Ascending aorta (tissue), 2 donors: ENCODE measurements around the gene C1orf21. TPM values are rescaled to one million over a fixed set of nuclear protein-coding genes. Genes with fewer than 3 reads are reported as not detected.

Source experiments
- DNase-seq, 2 donors: peaks; one replicate each; pipeline ENCODE4 v3.0.0-alpha.2; 2019; ENCODE audit warnings: low spot score in 2 of 2
- H3K27ac ChIP-seq, 2 donors: fragments of 200-600 bp; sonication (generic); one replicate each; pipeline ENCODE4 v1.5.1; 2016 to 2017; ENCODE audit warnings: mild to moderate bottlenecking in 1 of 2
- H3K27me3 ChIP-seq: fragments of 200-600 bp; sonication (generic); one replicate; pipeline ENCODE4 v1.5.1; 2017
- H3K36me3 ChIP-seq, 2 donors: fragments of 200-600 bp; sonication (generic); one replicate each; pipeline ENCODE4 v1.5.1; 2016
- H3K4me1 ChIP-seq, 2 donors: fragments of 200-600 bp; sonication (generic); one replicate each; pipeline ENCODE4 v1.5.1; 2016 to 2017; ENCODE audit warnings: mild to moderate bottlenecking in 1 of 2
- H3K4me3 ChIP-seq, 2 donors: fragments of 200-600 bp; sonication (generic); one replicate each; pipeline ENCODE4 v1.5.1; 2016 to 2017; ENCODE audit warnings: mild to moderate bottlenecking in 1 of 2
- H3K9me3 ChIP-seq, 2 donors: fragments of 200-600 bp; sonication (generic); one replicate each; pipeline ENCODE4 v1.5.1; 2016
- intact Hi-C: fragments of 100-400 bp; cut with DNase I; formaldehyde crosslinking; loops from one replicate; pipeline ENCODE4 v1.15.1; 2023
- total RNA-seq: library from RNA; depleted of rRNA; stranded (reverse); fragments of >200 nt; gene quantifications from one replicate; pipeline ENCODE4 v1.1.0, GENCODE V29; 2016
- TF ChIP-seq, protein P1 (sequence below), 3 experiments: fragments of 200-600 bp in 2 of 3; fragments of 450-650 bp in 1 of 3; sonication (generic) in 2 of 3; IDR thresholded peaks; one replicate each; pipeline ENCODE4 v1.5.1; 2016 to 2019; ENCODE audit warnings: antibody characterized with exemption in 3 of 3, mild to moderate bottlenecking in 1 of 3, moderate library complexity in 1 of 3

The C1orf21 gene
- total RNA-seq, 1 donor from 2014 or later, result 21.8 TPM

DNA sequence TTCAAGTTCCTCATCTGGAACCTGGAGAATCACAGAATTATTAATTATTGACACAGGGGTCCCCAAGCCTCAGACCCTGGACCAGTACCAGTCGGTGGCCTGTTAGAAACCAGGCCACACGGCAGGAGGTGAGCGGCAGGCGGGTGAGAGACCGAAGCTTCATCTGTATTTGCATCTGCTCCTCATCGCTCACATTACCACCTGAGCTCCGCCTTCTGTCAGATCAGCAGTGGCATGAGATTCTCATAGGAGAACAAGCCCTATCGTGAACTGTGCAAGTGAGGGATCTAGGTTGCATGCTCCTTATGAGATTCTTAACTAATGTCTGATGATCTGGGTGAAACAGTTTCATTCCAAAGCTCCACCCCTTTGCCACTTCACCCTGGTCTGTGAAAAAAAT lies 125.9 kb downstream of the C1orf21 start:
- intact Hi-C loops, result no loop called here
- DNase-seq, result no peak
- Histone ChIP-seq H3K36me3 (no peaks in the 10 kb centered on the region), H3K27ac (no peak overlapping the region), H3K27me3 (no peaks in the 10 kb centered on the region), H3K4me1 (peaks cover 0 to 3% of the 10 kb centered on the region in 2 donors), H3K9me3 (no peaks in the 10 kb centered on the region), H3K4me3 (no peak overlapping the region)
- TF ChIP-seq, protein P1, sequence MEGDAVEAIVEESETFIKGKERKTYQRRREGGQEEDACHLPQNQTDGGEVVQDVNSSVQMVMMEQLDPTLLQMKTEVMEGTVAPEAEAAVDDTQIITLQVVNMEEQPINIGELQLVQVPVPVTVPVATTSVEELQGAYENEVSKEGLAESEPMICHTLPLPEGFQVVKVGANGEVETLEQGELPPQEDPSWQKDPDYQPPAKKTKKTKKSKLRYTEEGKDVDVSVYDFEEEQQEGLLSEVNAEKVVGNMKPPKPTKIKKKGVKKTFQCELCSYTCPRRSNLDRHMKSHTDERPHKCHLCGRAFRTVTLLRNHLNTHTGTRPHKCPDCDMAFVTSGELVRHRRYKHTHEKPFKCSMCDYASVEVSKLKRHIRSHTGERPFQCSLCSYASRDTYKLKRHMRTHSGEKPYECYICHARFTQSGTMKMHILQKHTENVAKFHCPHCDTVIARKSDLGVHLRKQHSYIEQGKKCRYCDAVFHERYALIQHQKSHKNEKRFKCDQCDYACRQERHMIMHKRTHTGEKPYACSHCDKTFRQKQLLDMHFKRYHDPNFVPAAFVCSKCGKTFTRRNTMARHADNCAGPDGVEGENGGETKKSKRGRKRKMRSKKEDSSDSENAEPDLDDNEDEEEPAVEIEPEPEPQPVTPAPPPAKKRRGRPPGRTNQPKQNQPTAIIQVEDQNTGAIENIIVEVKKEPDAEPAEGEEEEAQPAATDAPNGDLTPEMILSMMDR (IDR thresholded peaks at IDR 0.05), result no peak

DNA sequence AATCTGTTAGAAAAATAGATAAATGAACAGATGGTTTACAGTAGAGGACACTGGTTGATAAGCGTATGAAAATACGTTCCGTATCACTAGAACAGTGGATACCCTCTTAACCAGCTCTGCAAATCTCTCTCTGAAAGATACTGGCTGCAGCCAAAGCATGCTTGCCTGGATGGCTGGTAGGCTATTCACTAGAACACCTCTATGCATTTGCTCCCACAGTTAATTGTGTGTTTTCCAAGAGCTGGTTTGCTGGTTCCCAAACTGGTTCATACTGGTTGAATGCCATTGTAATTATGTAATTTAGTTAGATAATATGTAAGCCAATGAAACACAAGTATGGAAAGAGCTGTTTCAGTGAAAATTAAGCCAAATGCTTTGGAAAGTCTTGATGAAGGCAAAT lies 126.6 kb downstream of the C1orf21 start:
- Histone ChIP-seq H3K27ac (peak overlapping the region in 1 of 2 donors; percentile 10), H3K4me3 (no peak overlapping the region), H3K27me3 (no peaks in the 10 kb centered on the region), H3K36me3 (no peaks in the 10 kb centered on the region), H3K9me3 (no peaks in the 10 kb centered on the region), H3K4me1 (no peaks in the 10 kb centered on the region)
- TF ChIP-seq, protein P1 (IDR thresholded peaks at IDR 0.05), result no peak
- DNase-seq, result no peak
- intact Hi-C loops, result no loop called here

DNA sequence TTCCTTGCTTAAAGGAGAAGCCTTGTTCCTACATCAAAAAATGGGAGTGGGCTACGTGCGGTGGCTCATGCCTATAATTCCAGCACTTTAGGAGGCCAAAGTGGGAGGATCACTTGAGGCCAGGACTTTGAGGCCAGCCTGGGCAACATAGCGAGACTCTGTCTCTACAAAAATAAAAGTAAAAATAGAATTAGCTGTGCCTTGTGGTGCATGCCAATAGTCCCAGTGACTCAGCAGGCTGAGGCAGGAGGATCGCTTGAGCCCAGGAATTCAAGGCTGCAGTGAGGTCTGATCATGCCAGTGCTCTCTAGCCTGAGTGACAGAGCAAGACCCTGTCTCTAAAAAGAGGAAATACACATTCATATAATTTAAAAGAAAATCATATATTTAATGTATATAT lies 127.1 kb downstream of the C1orf21 start:
- Histone ChIP-seq H3K27ac (peak overlapping the region in 1 of 2 donors; percentile 10), H3K27me3 (no peaks in the 10 kb centered on the region), H3K4me3 (no peak overlapping the region), H3K4me1 (no peaks in the 10 kb centered on the region), H3K36me3 (no peaks in the 10 kb centered on the region), H3K9me3 (no peaks in the 10 kb centered on the region)
- intact Hi-C loops, result no loop called here
- TF ChIP-seq, protein P1 (IDR thresholded peaks at IDR 0.05), result no peak
- no peak for DNase-seq

DNA sequence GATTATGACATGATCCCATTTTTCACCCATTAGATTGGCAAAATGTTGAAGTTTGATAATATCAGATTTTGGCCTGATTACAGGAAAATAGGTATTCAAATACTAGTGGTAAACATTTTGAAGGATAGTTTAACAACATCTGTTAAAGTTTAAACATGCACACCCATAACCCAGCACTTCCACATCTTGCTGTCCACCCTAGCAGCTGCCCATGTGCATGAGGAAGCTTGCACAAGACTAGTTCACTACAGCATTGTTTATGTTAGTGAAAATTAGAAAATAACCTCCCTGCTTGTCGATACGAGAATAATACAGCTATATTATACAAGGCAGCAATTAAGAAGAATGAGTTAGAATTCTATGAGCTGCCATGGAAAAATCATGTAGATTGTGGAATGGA lies 127.6 kb downstream of the C1orf21 start:
- H3K4me1 ChIP-seq, result no peaks in the 10 kb centered on the region
- no peaks in the 10 kb centered on the region for H3K27me3 ChIP-seq
- DNase-seq, result no peak
- no peak overlapping the region for H3K4me3 ChIP-seq
- H3K36me3 ChIP-seq, result no peaks in the 10 kb centered on the region
- TF ChIP-seq, protein P1 (IDR thresholded peaks at IDR 0.05), result no peak
- intact Hi-C loops, result no loop called here
- H3K9me3 ChIP-seq, result no peaks in the 10 kb centered on the region
- H3K27ac ChIP-seq, result no peak overlapping the region

DNA sequence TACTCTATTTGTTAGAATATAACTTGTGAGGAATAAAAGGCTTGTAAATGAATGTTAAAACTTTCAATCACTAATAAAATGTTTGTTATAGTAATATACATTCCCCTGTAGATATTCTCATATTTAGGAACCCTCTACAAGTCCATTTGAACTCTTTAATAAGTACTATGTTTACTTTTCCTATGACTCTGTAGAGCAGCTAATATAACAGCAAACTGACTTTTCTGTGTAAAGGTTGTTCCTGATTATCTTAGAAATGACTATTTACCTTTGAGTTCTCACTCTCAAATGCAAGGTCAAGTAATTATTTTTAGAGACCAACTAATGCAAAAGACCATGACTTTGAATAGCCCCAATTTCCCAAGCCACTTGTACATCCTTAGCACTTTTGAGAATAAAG lies 130.3 kb downstream of the C1orf21 start:
- no peak for DNase-seq
- no peak overlapping the region for H3K4me3 ChIP-seq
- intact Hi-C loops, result no loop called here
- no peaks in the 10 kb centered on the region for H3K36me3 ChIP-seq
- TF ChIP-seq, protein P1 (IDR thresholded peaks at IDR 0.05), result no peak
- H3K4me1 ChIP-seq, result no peaks in the 10 kb centered on the region
- no peak overlapping the region for H3K27ac ChIP-seq
- no peaks in the 10 kb centered on the region for H3K27me3 ChIP-seq
- no peaks in the 10 kb centered on the region for H3K9me3 ChIP-seq

DNA sequence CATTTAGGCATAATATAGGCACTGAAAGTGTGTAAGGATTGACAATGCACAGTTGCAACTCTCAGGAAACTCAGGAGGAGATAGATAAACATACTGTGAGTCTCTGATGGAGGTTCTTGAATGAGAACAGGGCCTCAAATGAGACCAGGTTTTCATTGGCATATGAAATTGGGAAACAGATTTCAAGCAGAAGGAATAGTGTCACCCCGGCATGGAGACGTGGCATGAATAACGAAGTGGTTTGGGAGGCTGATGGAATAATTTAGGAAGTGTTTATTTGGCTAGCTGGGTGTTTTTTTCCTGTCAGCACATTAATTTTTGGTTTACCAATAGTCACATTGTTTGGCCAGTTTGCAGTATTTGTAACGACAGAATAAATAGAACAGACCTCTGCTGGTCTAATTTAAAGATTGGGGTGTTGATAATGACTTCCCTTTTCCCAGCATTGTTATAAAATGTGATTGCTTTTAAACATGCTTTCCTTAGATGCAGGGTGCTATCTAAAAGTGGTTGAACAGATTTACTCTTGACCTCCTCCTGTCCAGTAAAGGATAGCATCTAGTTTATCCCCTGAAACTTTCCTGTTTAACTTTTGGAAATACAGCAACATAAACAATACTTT lies 132.0 kb downstream of the C1orf21 start:
- Histone ChIP-seq H3K4me3 (no peak overlapping the region), H3K4me1 (no peaks in the 10 kb centered on the region), H3K36me3 (no peaks in the 10 kb centered on the region), H3K27me3 (no peaks in the 10 kb centered on the region), H3K9me3 (no peaks in the 10 kb centered on the region), H3K27ac (no peak overlapping the region)
- TF ChIP-seq, protein P1 (IDR thresholded peaks at IDR 0.05), result no peak
- intact Hi-C loops, result no loop called here
- no peak for DNase-seq
